ENCODE results near the gene CDH4.

Gene CDH4

DNA sequence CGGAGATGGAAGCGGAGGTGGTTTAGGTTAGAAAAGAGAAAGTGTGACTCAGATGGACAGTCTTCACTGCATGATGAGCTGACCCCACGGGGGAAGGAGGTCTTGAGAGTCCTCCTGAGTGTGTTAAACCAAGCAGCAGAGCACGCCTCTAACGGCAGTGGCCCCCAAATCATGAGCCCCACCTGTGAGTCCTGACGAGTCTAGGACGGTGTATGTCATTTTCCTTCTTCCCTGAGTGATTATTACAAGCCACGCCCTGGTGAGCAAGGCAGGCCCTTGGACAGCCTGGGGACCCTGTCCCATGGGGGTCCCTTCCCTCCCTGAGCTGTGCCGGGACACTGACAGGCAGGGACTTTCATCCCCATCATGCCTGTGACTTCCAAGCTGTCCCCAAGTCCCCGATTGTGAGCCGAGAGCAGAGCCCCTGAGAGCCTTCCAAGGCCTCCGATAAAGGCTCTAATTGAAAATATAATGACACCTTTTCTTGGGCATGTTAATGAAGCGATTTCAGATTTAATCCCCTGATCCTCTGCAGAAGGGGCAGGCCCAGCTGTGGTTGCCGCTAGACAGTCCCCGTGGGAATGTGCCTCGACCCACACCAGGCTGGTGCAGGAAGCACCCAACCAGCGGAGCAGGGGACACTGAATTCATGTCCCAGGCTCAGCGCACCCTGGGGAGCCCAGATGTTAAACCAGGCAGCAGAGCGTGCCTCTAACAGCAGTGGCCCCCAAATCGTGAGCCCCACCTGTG is 493.5 kb downstream of the CDH4 start:
- no peak overlapping the region for H3K4me3 ChIP-seq (ENCODE audit: low read length)
- no peak for TF ChIP-seq ZNF274 (IDR thresholded peaks at IDR 0.05; ENCODE audit: low read depth, low read length)

DNA sequence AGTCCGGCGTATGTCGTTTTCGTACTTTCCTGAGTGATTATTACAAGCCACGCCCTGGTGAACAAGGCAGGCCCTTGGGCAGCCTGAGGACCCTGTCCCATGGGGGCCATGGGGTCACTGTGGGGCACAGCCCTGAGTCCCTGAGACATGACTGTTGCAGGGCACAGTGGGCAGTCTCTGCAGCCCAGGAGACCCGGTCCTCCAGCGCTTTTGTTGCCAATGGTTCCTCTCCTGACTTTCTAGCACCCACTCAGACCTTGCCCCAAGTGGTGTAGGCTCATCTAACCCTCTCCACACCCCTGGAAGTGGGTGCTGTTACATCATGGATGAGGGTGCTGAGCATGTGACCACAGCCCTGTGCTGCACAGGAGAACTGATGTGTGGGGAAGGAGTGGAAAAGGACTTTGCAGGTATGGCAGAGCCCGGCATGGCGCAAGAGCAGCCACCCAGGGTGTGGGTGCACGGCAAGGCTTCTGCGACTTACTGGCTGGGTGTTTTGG is 494.1 kb downstream of the CDH4 start:
- no peak for TF ChIP-seq ZNF274 (IDR thresholded peaks at IDR 0.05; ENCODE audit: low read depth, low read length)
- H3K4me3 ChIP-seq (ENCODE audit: low read length) = no peak overlapping the region

DNA sequence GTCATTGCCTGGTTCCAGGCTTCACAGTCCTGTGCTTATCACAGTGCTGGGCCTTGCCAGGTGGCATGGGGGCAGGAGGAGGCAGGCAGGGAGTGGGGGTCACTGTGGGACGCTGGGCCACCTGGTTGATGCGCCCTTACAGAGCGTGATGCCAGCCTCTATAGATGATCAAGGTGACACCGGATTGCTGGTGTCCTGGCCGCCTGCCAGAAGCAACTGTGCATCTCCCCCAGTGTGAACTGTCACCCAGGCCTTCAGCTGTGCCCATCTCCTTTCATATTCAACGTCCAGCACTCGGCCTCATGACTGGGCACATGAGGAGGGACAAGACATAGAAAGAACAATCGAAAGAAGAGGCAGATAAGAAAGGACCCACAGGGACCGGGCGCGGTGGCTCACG is 494.7 kb downstream of the CDH4 start:
- no peak overlapping the region for H3K4me3 ChIP-seq (ENCODE audit: low read length)
- no peak for TF ChIP-seq ZNF274 (IDR thresholded peaks at IDR 0.05; ENCODE audit: low read depth, low read length)

DNA sequence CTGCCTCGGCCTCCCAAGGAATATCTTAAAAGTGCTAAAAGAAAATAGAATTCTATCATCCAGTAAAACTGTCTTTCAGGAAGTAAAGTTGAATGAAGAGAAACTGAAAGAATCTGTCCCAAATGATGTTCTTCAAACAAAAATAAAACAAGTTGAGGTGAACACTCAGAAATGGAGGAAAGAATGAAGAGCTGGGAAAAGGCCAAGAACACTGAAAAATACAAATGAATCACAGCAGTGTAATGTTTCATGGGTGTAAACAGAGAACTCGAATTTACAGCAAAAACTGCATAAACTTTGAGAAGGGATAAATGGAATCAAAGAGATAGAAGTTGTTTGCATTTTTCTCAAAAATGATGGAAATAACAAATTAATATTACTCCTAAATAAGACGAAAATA is 496.3 kb downstream of the CDH4 start:
- TF ChIP-seq ZNF274 (IDR thresholded peaks at IDR 0.05; ENCODE audit: low read depth, low read length) = no peak
- H3K4me3 ChIP-seq (ENCODE audit: low read length) = no peak overlapping the region

DNA sequence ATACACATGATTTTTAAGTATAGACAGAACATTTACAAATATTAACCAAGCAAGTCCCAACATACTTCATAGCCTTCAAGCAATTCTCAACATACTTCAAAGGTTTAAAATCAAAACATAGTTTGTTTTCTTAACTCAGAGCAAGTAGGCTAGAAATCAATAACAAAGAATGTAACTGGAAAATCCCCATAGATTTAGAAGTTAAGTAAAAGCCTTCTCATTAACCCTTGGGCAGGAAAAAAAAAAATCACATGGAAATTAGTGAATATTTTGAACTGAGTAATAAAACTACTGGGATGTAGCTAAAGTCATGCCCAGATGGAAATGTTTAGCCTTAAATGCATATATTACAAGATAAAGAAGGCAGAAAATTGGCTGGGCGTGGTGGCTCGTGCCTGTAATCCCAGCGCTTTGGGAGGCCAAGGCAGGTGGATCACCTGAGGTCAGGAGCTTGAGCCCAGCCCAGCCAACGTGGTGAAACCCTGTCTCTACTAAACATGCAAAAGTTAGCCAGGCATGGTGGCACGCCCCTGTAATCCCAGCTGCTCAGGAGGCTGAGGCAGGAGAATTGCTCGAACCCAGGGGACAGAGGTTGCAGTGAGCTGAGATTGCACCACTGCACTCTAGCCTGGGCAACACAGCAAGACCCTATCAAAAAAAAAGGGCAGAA is 497.5 kb downstream of the CDH4 start:
- H3K4me3 ChIP-seq (ENCODE audit: low read length) = no peak overlapping the region
- TF ChIP-seq ZNF274 (IDR thresholded peaks at IDR 0.05; ENCODE audit: low read depth, low read length) = no peak

DNA sequence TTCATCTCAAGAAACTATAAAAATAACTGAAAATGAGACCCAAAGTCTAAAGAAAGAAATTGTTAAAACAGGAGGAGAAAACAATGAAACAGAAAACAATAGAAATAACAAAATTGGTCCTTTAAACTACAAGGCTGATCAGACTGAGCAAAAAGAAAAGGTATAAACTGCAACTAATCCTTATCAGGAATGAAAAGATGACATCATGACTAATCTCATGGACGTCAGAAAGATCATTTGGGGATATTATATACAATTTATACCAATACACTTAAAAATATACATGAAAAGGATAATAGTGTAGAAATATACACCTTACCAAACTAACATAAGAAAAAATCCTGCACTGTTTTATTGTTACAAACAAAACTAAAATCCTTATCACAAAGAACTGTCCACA is 498.0 kb downstream of the CDH4 start:
- no peak overlapping the region for H3K4me3 ChIP-seq (ENCODE audit: low read length)
- no peak for TF ChIP-seq ZNF274 (IDR thresholded peaks at IDR 0.05; ENCODE audit: low read depth, low read length)

DNA sequence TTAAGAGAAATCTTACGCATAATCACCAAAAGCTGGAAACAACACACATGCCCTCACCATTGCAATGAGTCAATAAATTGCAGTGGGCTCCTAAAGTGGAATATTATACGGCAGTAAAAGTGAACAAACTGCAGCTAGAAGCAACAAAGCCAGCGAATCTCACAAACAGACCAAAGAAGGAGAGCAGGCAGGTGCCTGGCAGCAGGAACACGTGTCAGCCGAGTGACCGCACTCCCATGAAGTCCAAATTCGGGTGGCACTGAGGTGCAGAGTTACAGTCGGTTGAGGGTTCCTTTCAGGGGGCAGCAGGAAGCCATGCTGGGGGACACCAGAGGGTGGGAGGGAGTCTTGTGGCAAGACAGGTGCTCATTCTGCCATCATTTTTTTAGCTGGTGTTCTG is 500.5 kb downstream of the CDH4 start:
- H3K4me3 ChIP-seq (ENCODE audit: low read length) = no peak overlapping the region
- TF ChIP-seq ZNF274 (IDR thresholded peaks at IDR 0.05; ENCODE audit: low read depth, low read length) = no peak

DNA sequence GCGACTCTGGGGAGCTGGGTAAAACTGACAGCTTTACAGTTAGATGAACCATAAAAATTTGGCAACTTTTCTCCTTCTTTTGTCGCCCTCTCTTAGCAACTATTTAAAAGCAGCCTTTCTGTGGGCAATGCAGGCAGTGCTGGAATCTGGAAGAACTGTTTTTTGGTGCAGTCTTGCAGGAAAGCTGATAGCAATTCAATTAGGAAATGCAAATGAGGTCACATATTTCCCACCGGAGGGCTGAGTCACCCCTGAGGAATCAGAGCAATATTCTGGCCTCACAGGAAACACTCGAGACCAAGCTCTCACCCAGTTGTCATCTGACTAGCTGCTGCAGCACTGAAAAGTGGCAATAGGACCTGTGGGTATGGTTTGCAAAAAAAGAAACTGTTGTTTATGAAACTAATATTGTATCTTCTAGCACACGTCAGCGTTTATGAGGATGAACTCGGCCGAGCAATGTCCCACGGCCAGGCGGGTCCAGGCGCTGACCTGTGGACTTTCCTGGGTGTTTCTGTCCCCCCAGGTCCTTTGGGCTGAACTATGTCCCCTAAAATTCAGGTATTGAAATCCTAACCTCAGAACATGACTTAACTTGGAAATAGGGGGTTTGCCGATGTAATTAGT is 501.4 kb downstream of the CDH4 start:
- no peak overlapping the region for H3K4me3 ChIP-seq (ENCODE audit: low read length)
- no peak for TF ChIP-seq ZNF274 (IDR thresholded peaks at IDR 0.05; ENCODE audit: low read depth, low read length)

DNA sequence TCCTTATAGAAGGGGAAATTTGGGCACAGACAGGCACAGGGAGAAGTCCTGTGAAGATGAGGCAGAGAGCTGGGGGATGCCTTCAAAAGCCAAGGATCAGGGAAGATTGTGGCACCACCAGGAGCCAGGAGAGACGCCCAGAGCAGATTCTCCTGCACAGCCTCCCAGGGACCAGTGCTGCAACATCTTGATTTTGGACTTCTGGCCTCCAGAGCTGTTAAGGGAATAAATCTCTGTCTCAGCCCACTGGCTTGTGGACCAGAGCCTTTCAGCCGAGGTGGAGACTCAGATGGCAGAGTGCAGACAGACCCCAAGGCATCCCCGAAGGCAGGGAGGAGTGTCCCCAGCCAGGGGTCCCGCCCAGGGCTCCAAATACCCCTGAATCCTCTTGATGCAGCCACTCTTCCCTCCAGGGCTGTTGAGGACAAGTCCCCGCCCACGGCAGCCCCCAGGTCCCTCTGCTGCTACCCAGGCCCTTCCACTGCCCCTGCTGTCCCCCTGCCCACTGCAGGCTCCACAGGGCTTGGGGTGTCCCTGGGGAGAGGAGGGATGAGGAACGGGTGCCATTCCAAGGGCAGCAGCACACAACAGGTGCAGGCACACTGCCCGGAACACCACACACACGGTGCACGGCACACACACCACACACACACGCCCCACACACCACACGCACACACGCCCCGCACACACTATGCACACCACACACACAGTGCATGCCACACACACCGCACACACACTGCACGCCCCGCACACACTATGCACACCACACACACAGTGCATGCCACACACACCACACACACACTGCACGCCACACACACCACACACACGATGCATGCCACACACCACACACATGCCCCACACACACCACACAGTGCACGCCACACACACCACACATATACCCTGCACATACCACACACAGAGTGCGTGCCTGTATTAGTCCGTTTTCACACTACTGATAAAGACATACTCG is 502.2 kb downstream of the CDH4 start:
- no peak overlapping the region for H3K4me3 ChIP-seq (ENCODE audit: low read length)
- no peak for TF ChIP-seq ZNF274 (IDR thresholded peaks at IDR 0.05; ENCODE audit: low read depth, low read length)

DNA sequence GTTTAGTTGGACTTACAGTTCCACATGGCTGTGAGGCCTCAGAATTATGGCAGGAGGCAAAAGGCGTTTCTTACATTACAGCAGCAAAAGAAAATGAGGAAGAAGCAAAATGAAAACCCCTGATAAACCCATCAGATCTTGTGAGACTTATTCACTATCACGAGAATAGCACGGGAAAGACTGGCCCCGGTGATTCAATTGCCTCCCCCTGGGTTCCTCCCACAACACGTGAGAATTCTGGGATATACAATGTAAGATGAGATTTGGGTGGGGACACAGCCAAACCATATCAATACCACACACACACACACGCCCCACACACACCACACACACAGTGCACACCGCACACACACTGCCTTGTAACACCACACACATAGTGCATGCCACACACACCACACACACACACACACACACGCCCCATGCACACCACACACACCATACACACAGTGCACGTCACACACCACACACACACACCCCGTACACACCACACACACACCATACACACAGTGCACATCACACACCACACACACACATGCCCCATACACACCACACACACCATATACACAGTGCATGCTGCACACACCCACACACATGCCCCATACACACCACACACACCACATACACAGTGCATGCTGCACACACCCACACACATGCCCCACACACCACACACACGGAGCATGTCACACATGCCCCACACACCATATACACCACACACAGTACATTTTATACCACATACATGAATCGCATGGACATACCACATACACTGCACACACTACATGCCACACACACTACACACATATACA is 503.1 kb downstream of the CDH4 start:
- TF ChIP-seq ZNF274 (IDR thresholded peaks at IDR 0.05; ENCODE audit: low read depth, low read length) = no peak
- no peak overlapping the region for H3K4me3 ChIP-seq (ENCODE audit: low read length)

DNA sequence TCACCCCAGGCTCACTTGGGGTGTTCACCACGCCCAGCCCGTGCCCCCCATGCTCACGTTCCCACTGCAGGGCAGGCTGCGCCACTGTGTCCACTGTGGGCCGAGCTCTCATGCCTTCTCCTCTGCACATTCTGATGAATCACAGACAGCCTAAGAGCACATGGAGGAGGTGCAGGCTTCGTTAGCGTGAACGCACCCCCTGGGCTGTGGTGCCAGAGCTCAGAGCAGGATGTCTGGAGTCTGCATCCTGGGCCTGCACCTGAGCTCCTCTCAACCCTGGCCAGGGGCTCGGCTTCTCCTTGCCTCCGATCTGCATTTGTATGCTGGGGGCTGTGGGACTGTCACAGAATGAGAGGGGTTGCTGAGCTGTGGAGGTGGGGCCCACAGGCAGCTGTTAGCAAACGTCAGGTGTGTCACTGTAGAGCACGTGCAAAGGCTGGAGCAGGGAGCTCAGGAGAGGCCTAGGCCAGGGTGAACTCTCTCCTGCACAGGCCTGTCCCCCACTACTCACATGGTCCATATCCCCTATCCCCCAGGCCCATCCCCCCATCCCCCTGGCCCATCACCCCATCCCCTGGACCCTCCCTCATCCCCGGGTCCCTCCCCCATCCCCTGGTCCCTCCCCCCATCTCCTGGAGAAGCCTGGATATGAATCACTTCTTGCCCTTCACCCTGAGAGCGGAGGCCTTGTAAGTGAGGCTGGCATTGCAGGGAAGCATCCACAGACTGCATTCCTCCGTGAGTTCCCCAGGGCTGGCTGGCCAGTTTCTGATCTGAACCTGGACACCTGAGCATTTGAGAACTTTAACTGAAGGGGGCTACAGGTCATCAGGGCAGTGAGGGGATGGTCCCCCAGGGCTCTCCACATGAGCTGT is 504.1 kb downstream of the CDH4 start:
- no peak overlapping the region for H3K4me3 ChIP-seq (ENCODE audit: low read length)
- no peak for TF ChIP-seq ZNF274 (IDR thresholded peaks at IDR 0.05; ENCODE audit: low read depth, low read length)

DNA sequence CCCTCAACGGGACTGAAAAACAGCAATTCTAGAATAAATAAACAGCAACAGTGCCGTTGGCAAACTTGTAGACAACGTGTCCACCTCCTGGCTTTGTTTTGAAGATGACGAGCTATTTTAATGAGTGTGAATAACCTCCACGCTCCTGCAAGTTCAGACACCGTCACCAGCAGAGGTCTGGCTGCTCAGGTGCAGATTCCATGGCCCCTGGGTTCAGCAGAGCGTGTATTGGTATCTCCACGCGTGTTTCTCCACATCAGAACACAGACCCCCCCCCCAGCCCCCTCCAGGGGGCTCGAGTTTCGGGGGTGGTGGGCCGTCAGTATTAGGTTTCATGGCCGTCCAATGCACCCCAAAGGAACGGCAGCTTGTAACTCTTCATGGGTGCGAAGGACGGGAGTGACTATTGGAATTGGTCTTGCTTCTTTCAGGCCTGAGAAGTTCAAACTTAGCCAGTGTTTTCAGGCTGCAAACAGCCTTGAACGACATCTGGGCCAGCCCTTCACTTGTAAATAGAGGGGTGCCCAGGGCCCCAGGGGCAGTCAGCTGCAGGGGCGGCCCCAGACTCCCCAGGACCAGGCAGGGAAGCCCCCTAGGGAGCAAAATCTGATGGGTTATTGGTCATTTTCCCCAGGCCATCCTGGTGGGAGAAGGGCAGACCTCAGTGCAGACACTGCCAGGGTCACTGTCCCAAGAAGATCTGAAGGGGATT is 505.1 kb downstream of the CDH4 start:
- H3K4me3 ChIP-seq (ENCODE audit: low read length) = no peak overlapping the region
- no peak for TF ChIP-seq ZNF274 (IDR thresholded peaks at IDR 0.05; ENCODE audit: low read depth, low read length)

Data from GM08714 (cell line).